Measurements from ENCODE around the gene CEP70. TPM values are rescaled to one million over a fixed set of nuclear protein-coding genes. Genes with fewer than 3 reads are reported as not detected.
"Not testable (repeated sequence)": the region's sequence is repeated elsewhere in the genome, so short reads cannot be mapped to it uniquely, and the experiment has no call there.

CEP70 gene
- total and polyA plus RNA-seq, 2 experiments from 2014 or later: 29.1 to 43.1 TPM

DNA sequence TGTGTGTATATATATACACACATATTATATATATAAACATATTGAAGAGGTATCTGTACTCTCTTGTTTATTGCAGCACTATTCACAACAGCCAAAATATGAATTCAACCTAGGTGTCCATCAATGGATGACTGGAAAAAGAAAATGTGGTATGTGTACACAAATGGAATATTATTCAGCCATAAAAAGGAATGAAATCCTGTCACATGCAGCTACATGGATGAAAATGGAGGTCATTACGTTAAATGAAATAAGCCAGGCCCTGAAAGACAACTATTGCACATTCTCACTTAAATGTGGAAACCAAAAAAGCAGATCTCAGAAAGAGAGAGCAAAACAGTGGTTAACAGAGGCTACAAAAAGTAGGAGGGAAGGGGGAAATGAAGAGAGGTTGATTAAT is 49.5 kb downstream of the CEP70 start:
- H3K27me3 ChIP-seq: no peaks in the 10 kb centered on the region
- no peaks in the 10 kb centered on the region for H3K4me1 ChIP-seq (ENCODE audit: low read depth)
- H3K36me3 ChIP-seq: peaks cover 4% of the 10 kb centered on the region
- no peak overlapping the region for H3K27ac ChIP-seq
- H3K4me3 ChIP-seq: no peak overlapping the region
- no peak for DNase-seq (ENCODE audit: low read depth in 1 of 2, low spot score in 1 of 2)
- no peaks in the 10 kb centered on the region for H3K9me3 ChIP-seq (ENCODE audit: low read depth)
- TF ChIP-seq CTCF (IDR thresholded peaks at IDR 0.05; ENCODE audit: low read depth, low read length): no peak

- Histone ChIP-seq H3K27ac (no peak overlapping the region), H3K4me1 (ENCODE audit: low read depth) (no peaks in the 10 kb centered on the region), H3K9me3 (ENCODE audit: low read depth) (no peaks in the 10 kb centered on the region), H3K36me3 (peaks cover 4% of the 10 kb centered on the region), H3K27me3 (no peaks in the 10 kb centered on the region), H3K4me3 (no peak overlapping the region)
- no peak for TF ChIP-seq CTCF (IDR thresholded peaks at IDR 0.05; ENCODE audit: low read depth, low read length)
- DNase-seq (ENCODE audit: low read depth in 1 of 2, low spot score in 1 of 2): no peak
These were observed 51.1 kb downstream of the CEP70 start for GRCh38 chr3:138542977-138543376.

DNA sequence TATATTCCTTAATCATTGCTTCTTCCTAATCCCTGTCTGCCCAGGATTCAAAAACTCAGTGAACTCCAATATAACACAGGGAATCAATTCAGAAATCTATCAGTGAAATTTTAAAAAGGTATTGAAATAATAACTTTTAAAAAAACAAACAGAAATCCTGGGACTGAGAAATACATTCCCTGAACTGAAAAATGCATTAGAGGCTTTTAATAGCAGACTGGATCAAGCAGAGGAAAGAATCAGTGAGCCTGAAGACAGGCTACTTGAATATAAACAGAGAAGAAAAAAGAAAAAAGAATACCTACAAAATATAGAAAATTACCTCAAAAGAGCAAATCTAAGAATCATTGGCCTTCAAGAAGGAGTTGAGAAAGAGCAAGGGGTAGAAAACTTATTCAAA is 54.7 kb downstream of the CEP70 start:
- no peak for TF ChIP-seq CTCF (IDR thresholded peaks at IDR 0.05; ENCODE audit: low read depth, low read length)
- Histone ChIP-seq H3K27ac (no peak overlapping the region), H3K9me3 (ENCODE audit: low read depth) (no peaks in the 10 kb centered on the region)

DNA sequence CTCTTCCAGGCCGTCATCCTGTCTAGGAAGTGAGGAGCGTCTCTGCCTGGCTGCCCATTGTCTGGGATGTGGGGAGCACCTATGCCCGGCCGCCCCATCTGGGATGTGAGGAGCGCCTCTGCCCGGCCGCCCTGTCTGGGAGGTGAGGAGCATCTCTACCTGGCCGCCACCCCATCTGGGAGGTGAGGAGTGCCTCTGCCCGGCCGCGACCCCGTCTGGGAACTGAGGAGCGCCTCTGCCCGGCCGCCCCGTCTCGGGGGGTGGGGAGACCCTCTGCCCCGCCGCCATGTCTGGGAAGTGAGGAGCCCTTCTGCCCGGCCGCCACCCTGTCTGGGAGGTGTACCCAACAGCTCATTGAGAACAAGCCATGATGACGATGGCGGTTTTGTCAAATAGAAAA is 72.6 kb downstream of the CEP70 start:
- not testable (repeated sequence) for H3K4me1 ChIP-seq (ENCODE audit: low read depth); H3K27ac ChIP-seq; H3K36me3 ChIP-seq; H3K27me3 ChIP-seq; DNase-seq (ENCODE audit: low read depth in 1 of 2, low spot score in 1 of 2); H3K9me3 ChIP-seq (ENCODE audit: low read depth); H3K4me3 ChIP-seq

More for the DNA sequence above, 54.7 kb downstream of the CEP70 start:
- H3K36me3 ChIP-seq: peaks cover 4% of the 10 kb centered on the region
- no peaks in the 10 kb centered on the region for H3K27me3 ChIP-seq
- no peaks in the 10 kb centered on the region for H3K4me1 ChIP-seq (ENCODE audit: low read depth)
- no peak overlapping the region for H3K4me3 ChIP-seq
- DNase-seq (ENCODE audit: low read depth in 1 of 2, low spot score in 1 of 2): no peak

DNA sequence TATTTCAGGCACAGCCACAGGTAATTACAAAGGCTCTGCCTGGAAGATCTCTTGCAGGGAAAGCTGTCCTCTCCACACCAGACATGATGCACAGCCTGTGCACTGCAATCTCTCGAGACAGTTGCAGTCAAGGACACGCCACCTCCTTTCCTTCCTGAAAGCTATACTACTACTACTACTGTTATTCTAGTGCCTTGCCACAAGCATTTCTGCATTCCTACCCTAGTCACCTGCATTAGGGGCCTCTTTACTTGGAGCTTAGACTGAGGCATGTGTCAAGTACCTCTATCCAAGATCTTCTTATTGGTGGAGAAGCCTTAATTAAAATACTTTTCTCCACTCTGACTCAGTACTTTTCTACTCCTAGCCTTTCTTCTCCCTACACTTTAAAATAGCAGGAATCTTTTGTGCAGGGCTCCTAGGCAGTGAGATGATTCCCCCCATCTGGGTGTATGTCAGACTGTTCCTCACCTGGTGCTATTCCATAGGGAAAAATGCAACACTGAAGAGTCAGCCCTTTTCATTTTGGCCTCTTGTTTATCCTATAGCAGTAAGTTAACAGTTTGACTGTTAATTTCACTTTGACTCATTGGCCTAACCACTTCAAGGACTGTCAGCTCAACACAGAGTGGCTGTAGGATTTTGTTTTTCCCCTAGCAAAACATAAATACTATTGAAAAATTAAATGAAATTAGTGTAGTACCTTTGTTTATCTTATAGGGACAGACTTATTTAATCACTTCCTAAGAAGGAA is 80.8 kb downstream of the CEP70 start:
- Histone ChIP-seq H3K4me1 (ENCODE audit: low read depth) (peaks cover 8% of the 10 kb centered on the region), H3K9me3 (ENCODE audit: low read depth) (no peaks in the 10 kb centered on the region), H3K36me3 (peaks cover 3% of the 10 kb centered on the region), H3K4me3 (no peak overlapping the region), H3K27ac (no peak overlapping the region), H3K27me3 (no peaks in the 10 kb centered on the region)
- DNase-seq (ENCODE audit: low read depth in 1 of 2, low spot score in 1 of 2): no peak
- no peak for TF ChIP-seq CTCF (IDR thresholded peaks at IDR 0.05; ENCODE audit: low read depth, low read length)

DNA sequence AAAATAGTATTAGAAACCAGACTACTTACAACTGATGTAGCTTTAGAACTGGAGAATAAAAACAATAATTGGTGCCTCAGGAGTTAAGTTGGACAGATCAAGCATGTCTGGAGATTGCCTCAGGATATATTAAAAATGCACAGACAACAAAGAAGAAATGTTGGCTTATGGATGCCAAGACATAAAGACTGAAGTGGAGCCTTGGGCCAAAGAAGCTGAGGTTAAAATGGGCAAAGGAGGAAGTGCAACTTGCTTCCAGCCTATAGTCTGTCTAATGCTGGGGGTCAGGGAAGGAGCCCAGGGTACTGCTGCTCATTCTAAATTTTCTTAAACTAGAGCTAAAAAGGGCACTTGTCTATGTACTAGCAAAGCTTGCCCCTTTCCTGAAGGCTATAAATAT is 82.1 kb downstream of the CEP70 start:
- Histone ChIP-seq H3K4me3 (no peak overlapping the region), H3K27ac (no peak overlapping the region), H3K4me1 (ENCODE audit: low read depth) (peaks cover 8% of the 10 kb centered on the region), H3K36me3 (peaks cover 6% of the 10 kb centered on the region), H3K9me3 (ENCODE audit: low read depth) (no peaks in the 10 kb centered on the region), H3K27me3 (no peaks in the 10 kb centered on the region)
- no peak for TF ChIP-seq CTCF (IDR thresholded peaks at IDR 0.05; ENCODE audit: low read depth, low read length)
- no peak for DNase-seq (ENCODE audit: low read depth in 1 of 2, low spot score in 1 of 2)

All from cardiac muscle cell (in vitro differentiated cells and primary cell).